ENCODE data around the gene DBH. TPM values are rescaled to one million over a fixed set of nuclear protein-coding genes. Genes with fewer than 3 reads are reported as not detected.

Gene DBH
- total RNA-seq, 1 donor from 2014 or later = not detected

DNA sequence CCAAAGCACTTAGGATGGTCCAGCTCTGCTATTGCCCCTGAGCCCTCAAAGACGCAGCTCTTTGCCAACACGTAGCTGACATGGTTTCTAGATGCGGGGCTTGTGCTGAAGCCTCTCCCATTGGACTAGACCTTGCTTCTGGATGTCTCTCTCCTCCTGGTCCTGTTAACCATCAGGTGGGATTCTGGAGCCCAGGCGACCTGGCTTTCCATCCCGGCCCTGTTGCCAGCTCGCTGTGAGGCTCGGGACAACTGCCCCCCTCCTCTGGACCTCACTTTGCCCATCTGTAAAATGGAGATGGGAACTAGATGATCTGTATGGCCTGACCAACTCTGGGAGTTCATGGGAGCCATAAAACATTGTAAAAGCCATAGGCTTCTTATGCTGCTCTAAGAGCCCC lies 4.0 kb downstream of the DBH start:
- TF ChIP-seq, protein P1, sequence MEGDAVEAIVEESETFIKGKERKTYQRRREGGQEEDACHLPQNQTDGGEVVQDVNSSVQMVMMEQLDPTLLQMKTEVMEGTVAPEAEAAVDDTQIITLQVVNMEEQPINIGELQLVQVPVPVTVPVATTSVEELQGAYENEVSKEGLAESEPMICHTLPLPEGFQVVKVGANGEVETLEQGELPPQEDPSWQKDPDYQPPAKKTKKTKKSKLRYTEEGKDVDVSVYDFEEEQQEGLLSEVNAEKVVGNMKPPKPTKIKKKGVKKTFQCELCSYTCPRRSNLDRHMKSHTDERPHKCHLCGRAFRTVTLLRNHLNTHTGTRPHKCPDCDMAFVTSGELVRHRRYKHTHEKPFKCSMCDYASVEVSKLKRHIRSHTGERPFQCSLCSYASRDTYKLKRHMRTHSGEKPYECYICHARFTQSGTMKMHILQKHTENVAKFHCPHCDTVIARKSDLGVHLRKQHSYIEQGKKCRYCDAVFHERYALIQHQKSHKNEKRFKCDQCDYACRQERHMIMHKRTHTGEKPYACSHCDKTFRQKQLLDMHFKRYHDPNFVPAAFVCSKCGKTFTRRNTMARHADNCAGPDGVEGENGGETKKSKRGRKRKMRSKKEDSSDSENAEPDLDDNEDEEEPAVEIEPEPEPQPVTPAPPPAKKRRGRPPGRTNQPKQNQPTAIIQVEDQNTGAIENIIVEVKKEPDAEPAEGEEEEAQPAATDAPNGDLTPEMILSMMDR (IDR thresholded peaks at IDR 0.05; ENCODE audit: insufficient read depth, low read length, severe bottlenecking) = no peak
- no peak for FAIRE-seq
- peaks cover 4% of the 10 kb centered on the region for H3K27me3 ChIP-seq (ENCODE audit: control insufficient read depth, insufficient read depth, low read length)
- H3K4me3 ChIP-seq (ENCODE audit: low read depth, low read length) = no peak overlapping the region
- DNase-seq (ENCODE audit: low read depth) = no peak
- H3K36me3 ChIP-seq (ENCODE audit: control insufficient read depth, insufficient read depth, low read length) = no peaks in the 10 kb centered on the region

DNA sequence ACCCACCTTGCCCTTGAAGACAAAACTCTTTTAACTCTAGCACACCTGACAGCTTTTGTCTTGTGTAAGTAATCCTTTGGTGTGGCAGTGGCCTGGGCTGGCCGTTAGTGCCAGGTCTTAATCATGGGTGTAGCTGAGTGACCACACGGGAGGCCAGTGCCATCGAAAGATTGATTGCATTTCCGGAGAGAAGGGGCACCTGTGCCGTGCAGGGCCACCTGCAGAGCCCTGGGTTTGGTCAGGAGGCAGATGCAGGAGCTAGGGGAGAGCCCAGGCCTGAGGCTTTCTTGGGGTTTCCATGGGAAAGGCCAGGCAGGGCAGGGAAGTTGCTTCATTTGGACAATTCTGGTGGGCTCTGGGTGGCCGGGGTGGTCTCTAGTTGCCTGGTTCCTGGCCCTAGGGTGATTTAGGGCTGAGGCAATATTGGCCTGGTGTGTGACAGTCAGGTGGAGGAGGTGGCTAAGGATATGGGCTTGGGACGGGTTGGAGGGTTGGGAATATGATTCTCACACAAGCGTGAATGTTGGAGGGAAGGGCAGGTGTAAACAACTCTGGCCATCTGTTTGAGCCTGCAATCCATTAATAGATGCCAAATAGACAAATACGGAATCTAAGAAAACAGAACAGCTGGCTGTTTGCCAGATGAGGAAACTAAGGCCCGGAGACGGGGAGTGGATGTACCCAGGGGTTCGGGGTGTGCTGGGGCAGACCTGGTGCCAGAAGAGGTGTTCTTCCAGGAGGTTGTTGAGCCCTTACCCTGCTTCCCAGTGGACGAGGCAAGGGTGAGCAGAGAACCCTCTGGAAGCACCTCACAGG lies 4.6 kb downstream of the DBH start:
- FAIRE-seq (no peak), DNase-seq (ENCODE audit: low read depth) (no peak)
- Histone ChIP-seq H3K36me3 (ENCODE audit: control insufficient read depth, insufficient read depth, low read length) (no peaks in the 10 kb centered on the region), H3K27me3 (ENCODE audit: control insufficient read depth, insufficient read depth, low read length) (peaks cover 6% of the 10 kb centered on the region), H3K4me3 (ENCODE audit: low read depth, low read length) (no peak overlapping the region)
- TF ChIP-seq, protein P1 (IDR thresholded peaks at IDR 0.05; ENCODE audit: insufficient read depth, low read length, severe bottlenecking) = no peak

DNA sequence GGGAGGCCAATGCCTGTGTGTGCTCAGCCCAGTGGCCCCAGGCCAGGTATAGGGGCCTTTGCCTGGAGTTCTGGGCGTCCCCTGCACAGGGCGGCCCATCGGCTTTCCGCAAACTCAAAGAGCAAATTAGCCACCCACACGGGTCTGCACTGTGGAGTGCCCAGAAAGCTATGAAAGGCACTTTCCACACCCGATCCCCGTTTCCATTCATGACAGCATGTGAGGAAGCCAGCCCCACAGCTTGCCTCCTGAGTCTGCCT lies 5.2 kb downstream of the DBH start:
- no peak for FAIRE-seq
- TF ChIP-seq, protein P1 (IDR thresholded peaks at IDR 0.05; ENCODE audit: insufficient read depth, low read length, severe bottlenecking) = no peak
- H3K4me3 ChIP-seq (ENCODE audit: low read depth, low read length) = no peak overlapping the region
- H3K27me3 ChIP-seq (ENCODE audit: control insufficient read depth, insufficient read depth, low read length) = peaks cover 6% of the 10 kb centered on the region
- no peak for DNase-seq (ENCODE audit: low read depth)
- no peaks in the 10 kb centered on the region for H3K36me3 ChIP-seq (ENCODE audit: control insufficient read depth, insufficient read depth, low read length)

DNA sequence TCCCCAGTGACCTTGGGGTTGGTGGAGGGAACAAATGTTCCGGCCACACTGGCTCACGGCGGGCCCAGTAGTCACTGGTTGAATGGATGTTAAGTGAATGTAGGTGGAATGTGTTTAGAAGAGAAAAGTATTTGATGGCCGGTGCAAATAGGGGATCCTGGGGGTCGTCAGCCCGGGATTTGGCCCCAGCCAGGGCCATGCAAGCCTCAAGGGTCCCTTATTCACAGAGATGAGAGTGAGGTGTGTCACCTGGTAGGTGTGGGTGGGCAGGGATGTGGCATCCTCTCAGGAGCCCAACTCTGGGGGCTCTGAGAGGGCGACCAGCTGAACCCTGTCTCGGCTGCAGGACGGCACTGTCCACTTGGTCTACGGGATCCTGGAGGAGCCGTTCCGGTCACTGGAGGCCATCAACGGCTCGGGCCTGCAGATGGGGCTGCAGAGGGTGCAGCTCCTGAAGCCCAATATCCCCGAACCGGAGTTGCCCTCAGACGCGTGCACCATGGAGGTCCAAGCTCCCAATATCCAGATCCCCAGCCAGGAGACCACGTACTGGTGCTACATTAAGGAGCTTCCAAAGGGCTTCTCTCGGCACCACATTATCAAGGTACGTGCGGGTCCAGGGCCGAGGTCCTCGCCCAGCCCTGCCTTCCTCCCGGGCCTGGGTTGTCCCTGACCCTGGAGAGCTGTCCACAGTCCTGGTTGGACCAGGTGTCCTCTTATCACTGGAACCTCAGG lies 5.9 kb downstream of the DBH start:
- H3K27me3 ChIP-seq (ENCODE audit: control insufficient read depth, insufficient read depth, low read length) = peaks cover 6% of the 10 kb centered on the region
- H3K36me3 ChIP-seq (ENCODE audit: control insufficient read depth, insufficient read depth, low read length) = no peaks in the 10 kb centered on the region
- TF ChIP-seq, protein P1 (IDR thresholded peaks at IDR 0.05; ENCODE audit: insufficient read depth, low read length, severe bottlenecking) = no peak
- DNase-seq (ENCODE audit: low read depth) (no peak), FAIRE-seq (no peak)
- H3K4me3 ChIP-seq (ENCODE audit: low read depth, low read length) = no peak overlapping the region

DNA sequence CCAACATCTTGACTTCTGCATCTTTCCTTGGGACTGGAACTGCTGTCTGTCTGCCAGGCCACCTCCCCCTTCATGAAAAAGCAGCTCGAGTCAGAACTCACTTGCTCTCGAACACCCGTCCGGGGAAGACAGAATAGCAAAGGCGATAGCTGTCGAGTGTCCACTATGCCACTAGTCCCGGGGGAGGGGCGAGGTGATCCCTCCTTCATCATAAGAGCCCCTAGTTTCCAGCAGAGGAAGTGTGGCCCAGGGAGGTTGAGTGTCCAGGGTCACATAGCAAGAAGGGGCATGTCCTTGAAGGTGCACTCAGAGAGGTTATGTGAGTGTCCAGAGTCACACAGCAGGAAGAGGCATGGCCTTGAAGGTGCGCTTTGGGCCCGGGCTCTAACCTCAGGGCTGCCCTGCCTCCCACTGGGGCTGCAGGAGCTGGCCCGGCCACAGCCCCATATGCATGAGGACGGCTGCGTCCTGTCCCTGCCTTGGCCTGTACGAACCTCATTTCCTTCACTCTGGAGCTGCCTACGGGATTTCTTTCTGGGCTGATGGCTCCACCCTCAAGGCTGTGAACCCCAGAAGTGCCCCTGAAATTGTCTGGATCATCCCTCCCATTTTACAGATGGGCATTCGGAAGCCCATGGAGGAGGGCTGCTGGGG lies 6.7 kb downstream of the DBH start:
- FAIRE-seq (no peak), DNase-seq (ENCODE audit: low read depth) (no peak)
- Histone ChIP-seq H3K27me3 (ENCODE audit: control insufficient read depth, insufficient read depth, low read length) (peaks cover 7% of the 10 kb centered on the region), H3K36me3 (ENCODE audit: control insufficient read depth, insufficient read depth, low read length) (no peaks in the 10 kb centered on the region), H3K4me3 (ENCODE audit: low read depth, low read length) (no peak overlapping the region)
- TF ChIP-seq, protein P1 (IDR thresholded peaks at IDR 0.05; ENCODE audit: insufficient read depth, low read length, severe bottlenecking) = no peak
